ENCODE measurements around the gene OPA1.

OPA1 gene

GRCh38 chr3:193592841-193593667 lies at the start of gene OPA1:
OPA1 (plus strand) TSS chr3:193593208; CDS start chr3:193593378, 170 bp downstream.
- DNase-seq: peak; percentile 97

- no peak for DNase-seq
Measured at GRCh38 chr3:193544289-193544688, 48.7 kb upstream of the OPA1 start.

GRCh38 chr3:193545304-193545703 lies 47.7 kb upstream of the OPA1 start:
- no peak for DNase-seq

GRCh38 chr3:193546129-193546528 lies 46.9 kb upstream of the OPA1 start:
- no peak for DNase-seq

- no peak for DNase-seq
Measured at GRCh38 chr3:193548406-193548805, 44.6 kb upstream of the OPA1 start.

- no peak for DNase-seq
Measured at GRCh38 chr3:193552923-193553322, 40.1 kb upstream of the OPA1 start.

GRCh38 chr3:193553586-193553985 lies 39.4 kb upstream of the OPA1 start:
- DNase-seq: no peak

GRCh38 chr3:193554811-193555210 lies 38.2 kb upstream of the OPA1 start, which contains the start of gene ATP13A4:
ATP13A4 (minus strand) TSS chr3:193554895; CDS start chr3:193554799, 96 bp downstream.
- no peak for DNase-seq

- no peak for DNase-seq
Measured at GRCh38 chr3:193556841-193557240, 36.2 kb upstream of the OPA1 start.

GRCh38 chr3:193559100-193559499 lies 33.9 kb upstream of the OPA1 start:
- peak; percentile 33 for DNase-seq

GRCh38 chr3:193560091-193560490 lies 32.9 kb upstream of the OPA1 start:
- DNase-seq: no peak

GRCh38 chr3:193560870-193561269 lies 32.1 kb upstream of the OPA1 start:
- DNase-seq: no peak

GRCh38 chr3:193563426-193563825 lies 29.6 kb upstream of the OPA1 start:
- no peak for DNase-seq

GRCh38 chr3:193564012-193564411 lies 29.0 kb upstream of the OPA1 start:
- peak; percentile 8 for DNase-seq

- no peak for DNase-seq
Measured at GRCh38 chr3:193569119-193569518, 23.9 kb upstream of the OPA1 start.

- DNase-seq: peak; percentile 70
Measured at GRCh38 chr3:193572426-193572908, 20.5 kb upstream of the OPA1 start.

GRCh38 chr3:193573403-193574191 lies 19.4 kb upstream of the OPA1 start:
- DNase-seq: no peak

- DNase-seq: no peak
Measured at GRCh38 chr3:193574488-193575070, 18.4 kb upstream of the OPA1 start.

GRCh38 chr3:193585530-193585929 lies 7.5 kb upstream of the OPA1 start:
- no peak for DNase-seq

- no peak for DNase-seq
Measured at GRCh38 chr3:193586526-193586925, 6.5 kb upstream of the OPA1 start.

- no peak for DNase-seq
Measured at GRCh38 chr3:193589129-193589528, 3.9 kb upstream of the OPA1 start.

GRCh38 chr3:193589616-193590015 lies 3.4 kb upstream of the OPA1 start:
- DNase-seq: no peak

- DNase-seq: no peak
Measured at GRCh38 chr3:193590088-193590856, 2.7 kb upstream of the OPA1 start.
